ENCODE data around the gene MAP3K4. TPM values are rescaled to one million over a fixed set of nuclear protein-coding genes. Genes with fewer than 3 reads are reported as not detected.

The MAP3K4 gene
- total RNA-seq, 1 donor: 31.1 TPM

DNA sequence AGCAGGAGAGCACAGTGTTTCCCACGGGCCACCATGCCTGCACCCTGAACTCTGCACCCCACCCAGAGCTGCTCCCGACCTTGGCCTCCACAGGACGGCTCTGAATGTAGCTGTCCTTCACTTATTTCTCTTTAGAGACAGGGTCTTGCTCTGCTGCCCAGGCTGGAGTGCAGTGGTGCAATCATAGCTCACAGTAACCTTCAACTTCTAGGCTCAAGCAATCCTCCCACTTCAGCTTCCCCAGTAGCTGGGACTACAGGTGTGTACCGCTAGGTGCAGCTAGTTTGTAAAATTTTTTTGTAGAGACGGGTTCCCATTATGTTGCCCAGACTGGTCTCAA, 151.4 kb downstream of the MAP3K4 start:
- no peak overlapping the region for H2AFZ ChIP-seq (ENCODE audit: low read length)
- no peak overlapping the region for H3K4me3 ChIP-seq (ENCODE audit: insufficient read depth, low read length)
- no peak overlapping the region for H3K4me2 ChIP-seq (ENCODE audit: insufficient read depth, low read length)
- H3K27ac ChIP-seq (ENCODE audit: low read depth, low read length): no peak overlapping the region
- H3K4me1 ChIP-seq (ENCODE audit: insufficient read depth, low read length): peaks cover 12% of the 10 kb centered on the region
- H3K9me3 ChIP-seq (ENCODE audit: low read depth, low read length): no peaks in the 10 kb centered on the region
- H3K27me3 ChIP-seq (ENCODE audit: insufficient read depth, low read length): no peaks in the 10 kb centered on the region
- no peak for DNase-seq (ENCODE audit: insufficient read length, low spot score, missing footprints)
- H4K20me1 ChIP-seq (ENCODE audit: insufficient read depth, low read length): no peaks in the 10 kb centered on the region
- no peaks in the 10 kb centered on the region for H3K79me2 ChIP-seq (ENCODE audit: insufficient read depth, low read length)
- TF ChIP-seq, protein P1, sequence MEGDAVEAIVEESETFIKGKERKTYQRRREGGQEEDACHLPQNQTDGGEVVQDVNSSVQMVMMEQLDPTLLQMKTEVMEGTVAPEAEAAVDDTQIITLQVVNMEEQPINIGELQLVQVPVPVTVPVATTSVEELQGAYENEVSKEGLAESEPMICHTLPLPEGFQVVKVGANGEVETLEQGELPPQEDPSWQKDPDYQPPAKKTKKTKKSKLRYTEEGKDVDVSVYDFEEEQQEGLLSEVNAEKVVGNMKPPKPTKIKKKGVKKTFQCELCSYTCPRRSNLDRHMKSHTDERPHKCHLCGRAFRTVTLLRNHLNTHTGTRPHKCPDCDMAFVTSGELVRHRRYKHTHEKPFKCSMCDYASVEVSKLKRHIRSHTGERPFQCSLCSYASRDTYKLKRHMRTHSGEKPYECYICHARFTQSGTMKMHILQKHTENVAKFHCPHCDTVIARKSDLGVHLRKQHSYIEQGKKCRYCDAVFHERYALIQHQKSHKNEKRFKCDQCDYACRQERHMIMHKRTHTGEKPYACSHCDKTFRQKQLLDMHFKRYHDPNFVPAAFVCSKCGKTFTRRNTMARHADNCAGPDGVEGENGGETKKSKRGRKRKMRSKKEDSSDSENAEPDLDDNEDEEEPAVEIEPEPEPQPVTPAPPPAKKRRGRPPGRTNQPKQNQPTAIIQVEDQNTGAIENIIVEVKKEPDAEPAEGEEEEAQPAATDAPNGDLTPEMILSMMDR (IDR thresholded peaks at IDR 0.05; ENCODE audit: extremely low read depth, low read depth, low read length): no peak
- peaks cover 14% of the 10 kb centered on the region for H3K36me3 ChIP-seq (ENCODE audit: insufficient read depth, low read length)

- Histone ChIP-seq H3K27ac (ENCODE audit: low read depth, low read length) (no peak overlapping the region), H3K36me3 (ENCODE audit: insufficient read depth, low read length) (peaks cover 15% of the 10 kb centered on the region), H2AFZ (ENCODE audit: low read length) (no peak overlapping the region), H4K20me1 (ENCODE audit: insufficient read depth, low read length) (no peaks in the 10 kb centered on the region), H3K4me3 (ENCODE audit: insufficient read depth, low read length) (no peak overlapping the region), H3K79me2 (ENCODE audit: insufficient read depth, low read length) (no peaks in the 10 kb centered on the region), H3K9me3 (ENCODE audit: low read depth, low read length) (no peaks in the 10 kb centered on the region), H3K27me3 (ENCODE audit: insufficient read depth, low read length) (no peaks in the 10 kb centered on the region), H3K4me2 (ENCODE audit: insufficient read depth, low read length) (no peak overlapping the region), H3K4me1 (ENCODE audit: insufficient read depth, low read length) (peaks cover 8% of the 10 kb centered on the region)
- no peak for DNase-seq (ENCODE audit: insufficient read length, low spot score, missing footprints)
- TF ChIP-seq, protein P1 (IDR thresholded peaks at IDR 0.05; ENCODE audit: extremely low read depth, low read depth, low read length): no peak
Measured at GRCh38 chr6:161143663-161144430, 152.3 kb downstream of the MAP3K4 start.

- Histone ChIP-seq H3K36me3 (ENCODE audit: insufficient read depth, low read length) (peaks cover 22% of the 10 kb centered on the region), H3K27me3 (ENCODE audit: insufficient read depth, low read length) (no peaks in the 10 kb centered on the region), H3K4me3 (ENCODE audit: insufficient read depth, low read length) (no peak overlapping the region), H3K4me2 (ENCODE audit: insufficient read depth, low read length) (no peak overlapping the region), H3K79me2 (ENCODE audit: insufficient read depth, low read length) (no peaks in the 10 kb centered on the region), H3K9me3 (ENCODE audit: low read depth, low read length) (no peaks in the 10 kb centered on the region), H2AFZ (ENCODE audit: low read length) (no peak overlapping the region), H4K20me1 (ENCODE audit: insufficient read depth, low read length) (no peaks in the 10 kb centered on the region), H3K4me1 (ENCODE audit: insufficient read depth, low read length) (no peaks in the 10 kb centered on the region), H3K27ac (ENCODE audit: low read depth, low read length) (no peak overlapping the region)
- DNase-seq (ENCODE audit: insufficient read length, low spot score, missing footprints): no peak
- TF ChIP-seq, protein P1 (IDR thresholded peaks at IDR 0.05; ENCODE audit: extremely low read depth, low read depth, low read length): no peak
Measured at GRCh38 chr6:161150136-161150535, 158.6 kb downstream of the MAP3K4 start.

- no peak overlapping the region for H3K27ac ChIP-seq (ENCODE audit: low read depth, low read length)
- H3K4me2 ChIP-seq (ENCODE audit: insufficient read depth, low read length): no peak overlapping the region
- H3K27me3 ChIP-seq (ENCODE audit: insufficient read depth, low read length): no peaks in the 10 kb centered on the region
- no peaks in the 10 kb centered on the region for H3K4me1 ChIP-seq (ENCODE audit: insufficient read depth, low read length)
- no peaks in the 10 kb centered on the region for H3K79me2 ChIP-seq (ENCODE audit: insufficient read depth, low read length)
- H3K4me3 ChIP-seq (ENCODE audit: insufficient read depth, low read length): no peak overlapping the region
- TF ChIP-seq, protein P1 (IDR thresholded peaks at IDR 0.05; ENCODE audit: extremely low read depth, low read depth, low read length): no peak
- no peaks in the 10 kb centered on the region for H4K20me1 ChIP-seq (ENCODE audit: insufficient read depth, low read length)
- H3K36me3 ChIP-seq (ENCODE audit: insufficient read depth, low read length): peaks cover 22% of the 10 kb centered on the region
- no peak for DNase-seq (ENCODE audit: insufficient read length, low spot score, missing footprints)
- H3K9me3 ChIP-seq (ENCODE audit: low read depth, low read length): no peaks in the 10 kb centered on the region
- no peak overlapping the region for H2AFZ ChIP-seq (ENCODE audit: low read length)
Measured at GRCh38 chr6:161150566-161150965, 159.0 kb downstream of the MAP3K4 start.

All from osteoblast (primary cell).